Measurements from ENCODE around the gene TCP11X2.
"Not testable (repeated sequence)": the region's sequence is repeated elsewhere in the genome, so short reads cannot be mapped to it uniquely, and the experiment has no call there.

The TCP11X2 gene

DNA sequence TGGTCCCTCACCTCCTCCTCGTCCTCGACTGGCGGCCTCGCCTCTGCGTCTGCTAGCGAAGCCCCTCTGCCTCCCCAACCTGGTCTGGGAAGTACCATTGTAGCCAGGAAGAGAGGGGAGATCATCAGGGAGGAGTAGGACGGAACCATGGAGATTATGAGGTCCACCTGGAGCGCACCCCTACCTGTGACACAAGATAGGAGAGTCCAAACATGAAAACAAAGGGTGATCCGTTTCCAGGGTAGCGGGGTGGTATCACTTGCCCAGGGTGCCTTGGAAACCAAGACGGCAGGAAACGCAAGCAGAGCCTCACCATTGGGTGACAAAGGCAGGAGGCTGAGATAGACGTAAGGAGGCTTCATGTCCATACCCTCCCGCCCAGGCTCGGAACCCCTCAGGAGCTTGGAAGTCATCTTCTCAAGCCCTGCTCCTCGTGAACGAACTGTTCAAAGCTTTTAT is at the start of gene TCP11X2:
TCP11X2 (minus strand) TSS at position 51 of the 459 bp plus-strand sequence.
- not testable (repeated sequence) for DNase-seq

GRCh38 chrX:102517326-102517725 is 45.7 kb upstream of the TCP11X2 start:
- DNase-seq, result no peak

- peak; percentile 16 for DNase-seq
Measured at GRCh38 chrX:102515975-102516941, 44.6 kb upstream of the TCP11X2 start, which contains the start of gene TMSB15A. Gene TMSB15A, minus strand, starts transcription at chrX:102516739.

DNA sequence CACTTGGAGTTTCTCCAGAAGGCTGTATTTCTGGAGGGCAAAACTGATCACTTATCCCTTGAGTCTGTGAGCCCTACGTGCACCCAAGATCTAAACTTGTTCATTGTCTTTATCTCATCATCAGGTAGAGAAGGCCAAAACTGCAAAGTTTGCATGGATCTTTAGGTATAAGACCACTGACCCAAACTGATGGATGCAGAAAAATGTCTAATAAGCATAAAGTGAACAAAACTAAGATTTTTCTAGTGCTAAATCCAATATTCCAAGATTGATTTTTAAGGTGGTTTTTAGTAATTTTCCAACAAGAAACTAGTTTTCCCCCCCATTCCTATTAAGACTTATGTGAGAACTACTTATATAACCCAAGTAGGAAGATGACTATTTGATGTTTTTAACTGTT is 42.9 kb upstream of the TCP11X2 start:
- no peak for DNase-seq

GRCh38 chrX:102498732-102499131 is 27.1 kb upstream of the TCP11X2 start:
- no peak for DNase-seq

DNA sequence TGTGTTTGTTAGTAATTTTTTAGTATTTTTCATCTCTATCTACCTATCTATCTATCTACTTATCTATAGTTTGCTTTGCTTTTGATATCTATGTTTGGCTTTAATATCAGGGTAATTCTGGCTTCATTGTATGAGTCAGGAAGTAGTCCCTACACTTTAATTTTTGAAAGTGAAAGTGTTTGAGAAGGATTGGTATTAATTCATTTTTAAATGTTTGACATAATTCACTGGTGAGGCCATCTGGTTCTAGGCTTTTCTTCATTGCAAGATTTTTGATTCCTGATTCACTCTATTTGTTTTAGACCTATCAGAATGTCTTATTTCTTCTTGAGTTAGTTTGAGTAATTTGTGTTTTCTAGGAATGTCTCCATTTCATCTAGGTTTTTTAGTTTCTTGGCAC is 20.2 kb upstream of the TCP11X2 start:
- DNase-seq, result no peak

- DNase-seq, result not testable (repeated sequence)
Measured at GRCh38 chrX:102478765-102479164, 7.2 kb upstream of the TCP11X2 start.

DNA sequence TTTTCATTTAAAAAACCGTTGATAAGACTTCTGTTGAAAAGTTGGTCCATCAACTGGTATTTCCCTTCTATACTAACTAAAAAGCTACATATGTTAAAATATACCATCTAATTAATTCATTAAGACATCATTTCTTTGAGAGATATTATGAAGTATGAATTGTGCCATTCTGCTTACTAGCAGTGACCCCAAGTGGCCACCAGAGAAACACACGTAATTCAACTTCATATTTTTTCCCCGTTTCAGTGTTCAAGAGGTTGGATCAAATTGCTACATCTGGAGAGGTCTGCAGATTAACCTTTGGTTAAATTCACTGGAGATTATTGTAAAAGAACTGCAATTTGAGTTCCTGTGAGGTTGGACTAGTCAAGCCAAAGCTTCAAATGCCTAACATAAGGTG is 1.4 kb downstream of the TCP11X2 start:
- not testable (repeated sequence) for DNase-seq

DNA sequence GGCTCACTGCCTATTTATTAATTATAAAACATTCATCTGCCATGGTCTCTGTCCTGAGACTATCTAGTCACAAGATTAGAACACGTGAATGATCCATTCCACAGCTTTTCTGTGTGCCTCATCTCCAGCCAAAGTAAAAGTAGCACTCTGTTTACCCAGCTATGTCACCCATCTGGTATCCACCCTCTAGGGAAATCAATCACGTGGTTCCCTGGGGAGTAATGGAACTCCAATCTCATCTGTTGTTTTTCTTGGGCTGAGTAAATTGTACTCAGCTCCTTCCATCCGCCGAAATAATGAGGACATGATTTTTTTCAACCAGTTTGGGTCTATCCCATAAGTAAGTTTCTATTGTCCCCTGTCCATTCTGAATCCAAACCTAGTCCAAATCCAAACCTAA is 13.0 kb downstream of the TCP11X2 start:
- DNase-seq, result not testable (repeated sequence)

- not testable (repeated sequence) for DNase-seq
Measured at GRCh38 chrX:102439908-102440307, 31.7 kb downstream of the TCP11X2 start, which contains the start of gene NXF2B. Gene NXF2B, minus strand, starts transcription at chrX:102440008. Its CDS starts 59,972 bp downstream, at chrX:102380036.

GRCh38 chrX:102414493-102414892 is 57.1 kb downstream of the TCP11X2 start:
- DNase-seq, result not testable (repeated sequence)

All from NCI-H2029 (cell line).